Anterior cingulate cortex (tissue), 58 donors: ENCODE data around the gene SRBD1.
"Not testable (repeated sequence)": the region's sequence is repeated elsewhere in the genome, so short reads cannot be mapped to it uniquely, and the experiment has no call there.

Source experiments
- DNase-seq, 58 donors: peaks; one replicate each; lab custom pipeline; 2025; lab: John Stamatoyannopoulos, UW

SRBD1 gene

DNA sequence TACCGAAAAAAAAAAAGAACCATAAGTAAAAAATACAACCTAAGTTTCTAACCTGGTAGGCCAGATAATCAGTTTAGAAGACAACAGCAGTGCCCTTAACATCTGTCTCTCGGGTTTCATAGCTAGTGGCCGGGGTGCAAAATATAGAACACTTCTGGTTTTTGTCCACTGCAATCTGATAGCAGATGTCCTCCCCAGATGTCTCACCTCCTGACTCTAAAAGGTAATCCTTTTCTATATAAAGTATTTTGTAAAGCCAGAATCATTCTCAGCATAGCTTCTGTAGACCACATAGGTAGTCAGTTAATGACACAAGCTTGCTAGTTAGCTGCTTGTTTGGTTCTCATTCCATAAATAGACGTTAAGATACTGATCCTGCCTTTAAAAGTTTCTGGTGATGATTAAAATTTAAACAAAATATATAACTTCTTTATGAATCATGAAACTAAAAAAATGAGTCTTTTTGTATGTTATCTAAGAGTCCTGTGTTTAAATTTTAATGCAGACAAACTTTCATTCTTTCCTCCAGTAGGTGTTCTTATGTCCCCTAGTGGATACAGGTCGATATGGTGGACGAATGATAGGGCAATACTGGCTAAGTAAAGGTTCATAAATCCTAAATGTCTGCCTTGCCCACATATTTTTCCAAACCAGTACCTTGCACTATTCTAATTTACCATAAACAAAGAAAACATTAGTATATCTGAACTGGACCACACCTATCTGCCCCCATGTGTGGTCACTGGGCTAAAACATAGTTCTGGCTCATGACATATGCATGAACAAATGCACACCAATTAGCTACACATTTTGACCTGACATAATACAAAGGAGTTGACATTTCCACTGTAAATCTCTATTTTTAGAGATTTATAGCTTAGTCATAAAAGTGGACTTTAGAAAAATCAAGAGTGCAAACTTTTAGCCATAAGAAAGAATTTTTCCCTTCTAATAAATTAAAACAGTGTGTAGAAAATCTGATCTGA, 171.0 kb downstream of the SRBD1 start:
- no peak for DNase-seq

DNA sequence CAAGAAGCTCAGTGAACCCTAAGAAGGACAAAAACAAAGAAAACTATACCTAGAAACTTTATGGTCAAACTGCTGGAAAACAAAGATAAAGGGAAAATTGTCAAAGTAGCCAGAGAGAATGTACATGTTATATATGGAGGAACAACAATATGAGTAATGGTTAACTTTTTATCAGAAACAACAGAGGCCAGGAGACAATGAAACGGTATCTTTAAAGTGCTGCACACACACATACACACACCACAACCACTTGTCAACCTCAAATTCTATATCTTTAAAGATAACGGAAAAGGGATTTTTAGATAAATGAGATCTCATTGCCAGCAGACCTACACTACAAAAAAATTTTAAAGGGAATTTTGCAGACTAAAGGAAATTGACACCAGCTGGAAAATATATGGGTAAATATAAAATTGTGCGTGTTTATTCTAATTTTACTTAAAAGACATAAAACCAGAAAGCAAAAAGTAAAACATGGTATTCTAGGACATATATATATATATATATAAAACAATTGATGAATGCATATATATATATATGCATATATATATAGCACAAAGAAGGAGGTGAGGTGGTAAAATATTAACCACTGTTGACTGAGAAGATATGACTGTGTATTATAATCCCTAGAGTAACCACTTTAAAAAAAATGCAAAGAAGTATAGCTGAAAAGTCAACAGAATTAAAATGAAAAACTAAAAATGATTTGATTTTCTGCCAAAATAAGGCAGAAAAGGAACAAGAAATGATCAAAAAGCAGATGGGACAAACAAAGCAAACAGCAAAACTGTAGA, 172.0 kb downstream of the SRBD1 start:
- no peak for DNase-seq

GRCh38 chr2:45436456-45436855, 174.6 kb downstream of the SRBD1 start:
- no peak for DNase-seq

GRCh38 chr2:45435316-45435715, 175.8 kb downstream of the SRBD1 start:
- no peak for DNase-seq

GRCh38 chr2:45433363-45433762, 177.7 kb downstream of the SRBD1 start:
- no peak for DNase-seq

DNA sequence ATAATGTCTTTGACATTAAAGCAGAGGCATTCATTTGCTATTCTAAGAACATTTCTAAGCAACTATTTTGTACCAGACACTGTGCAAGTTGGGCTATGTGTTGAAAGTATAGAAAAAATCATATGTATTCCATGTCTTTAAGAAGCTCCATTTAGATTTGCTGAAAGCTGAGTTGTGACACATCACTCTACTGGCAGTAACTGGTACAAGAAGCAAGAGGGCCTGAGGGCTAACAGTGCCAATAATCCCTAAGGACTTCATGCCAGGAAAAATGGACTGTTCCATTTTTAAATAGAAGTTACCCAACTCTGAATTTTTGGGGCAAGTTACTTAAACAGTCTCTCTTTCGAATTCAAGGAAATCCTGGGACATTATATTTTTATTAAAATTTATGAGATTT, 178.7 kb downstream of the SRBD1 start:
- no peak for DNase-seq

DNA sequence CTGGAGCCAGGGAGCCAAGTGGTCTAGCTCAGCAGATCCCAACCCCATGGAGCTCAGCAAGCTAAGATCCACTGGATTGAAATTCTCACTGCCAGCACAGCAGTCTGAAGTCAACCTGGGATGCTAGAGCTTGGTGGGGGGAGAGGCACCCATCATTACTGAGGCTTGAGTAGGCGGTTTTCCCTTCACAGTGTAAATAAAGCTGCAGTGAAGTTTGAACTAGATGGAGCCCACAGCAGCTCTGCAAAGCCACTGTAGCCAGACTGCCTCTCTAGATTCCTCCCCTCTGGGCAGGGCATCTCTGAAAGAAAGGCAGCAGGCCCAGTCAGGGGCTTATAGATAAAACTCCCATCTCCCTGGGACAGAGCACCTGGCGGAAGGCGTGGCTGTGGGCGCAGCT, 185.0 kb downstream of the SRBD1 start:
- not testable (repeated sequence) for DNase-seq

DNA sequence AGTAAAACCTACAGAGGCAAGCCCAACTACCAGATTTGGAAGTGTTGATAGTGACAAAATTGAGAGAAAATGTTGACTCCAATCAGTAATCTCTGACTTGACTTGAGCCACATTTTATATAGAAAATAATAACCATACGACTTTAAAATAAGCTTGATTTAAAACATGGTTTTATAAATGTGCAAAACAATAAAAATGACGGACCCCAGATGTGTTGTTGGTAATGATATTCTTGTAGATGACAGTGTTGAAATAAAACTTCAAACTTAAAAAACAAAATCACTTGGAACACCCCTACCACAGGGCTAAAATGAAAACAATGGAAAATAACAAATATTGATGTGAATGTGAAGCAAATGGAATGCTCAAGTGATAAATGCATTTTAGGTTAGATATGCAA, 188.1 kb downstream of the SRBD1 start:
- DNase-seq = no peak

GRCh38 chr2:45418532-45418931, 192.5 kb downstream of the SRBD1 start:
- DNase-seq = no peak

GRCh38 chr2:45415534-45416123, 195.4 kb downstream of the SRBD1 start:
- DNase-seq = no peak

- no peak for DNase-seq
Observed at GRCh38 chr2:45412754-45413379, 198.2 kb downstream of the SRBD1 start.

- no peak for DNase-seq
Observed at GRCh38 chr2:45409677-45410076, 201.4 kb downstream of the SRBD1 start.

DNA sequence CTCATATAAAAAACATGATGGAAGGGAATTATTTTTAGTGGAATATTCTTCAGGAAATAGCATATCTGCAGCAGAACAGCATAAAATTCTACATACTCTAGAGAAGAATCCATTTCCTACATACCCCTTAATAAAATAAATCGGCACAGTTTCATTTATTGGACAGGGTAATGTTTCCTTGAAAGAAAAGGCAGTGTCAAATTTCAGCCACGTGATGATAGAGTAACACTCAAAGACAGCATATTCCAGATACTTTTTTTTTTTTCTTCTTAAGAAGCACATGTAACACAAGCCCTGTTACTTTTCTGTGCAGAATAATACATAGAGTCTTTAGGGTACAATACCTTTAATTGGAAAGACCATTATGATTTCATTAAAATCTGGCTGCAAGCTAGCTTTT, 204.4 kb downstream of the SRBD1 start:
- no peak for DNase-seq

DNA sequence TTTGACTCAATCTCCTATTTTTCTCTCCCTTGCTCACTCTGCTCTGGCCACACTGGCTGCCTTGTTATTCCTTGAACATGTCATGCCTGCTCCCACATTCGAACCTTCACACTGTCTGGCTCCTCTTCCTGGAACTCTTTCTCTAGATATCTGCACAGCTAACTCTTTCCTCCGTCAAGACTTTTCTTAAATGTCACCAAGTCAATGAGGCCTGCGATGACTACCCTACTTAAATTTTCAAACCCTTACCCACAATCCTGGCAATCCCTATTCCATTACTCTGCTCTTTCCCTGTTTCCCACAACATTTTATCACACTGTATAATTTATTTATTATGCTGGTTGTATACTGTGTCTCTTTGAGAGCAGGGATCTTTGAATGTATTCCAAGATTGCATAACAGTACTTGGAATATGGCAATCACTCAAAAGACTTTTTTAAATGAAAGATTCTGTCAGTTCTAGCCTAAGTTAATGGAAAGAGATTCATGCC, 206.2 kb downstream of the SRBD1 start:
- no peak for DNase-seq

DNA sequence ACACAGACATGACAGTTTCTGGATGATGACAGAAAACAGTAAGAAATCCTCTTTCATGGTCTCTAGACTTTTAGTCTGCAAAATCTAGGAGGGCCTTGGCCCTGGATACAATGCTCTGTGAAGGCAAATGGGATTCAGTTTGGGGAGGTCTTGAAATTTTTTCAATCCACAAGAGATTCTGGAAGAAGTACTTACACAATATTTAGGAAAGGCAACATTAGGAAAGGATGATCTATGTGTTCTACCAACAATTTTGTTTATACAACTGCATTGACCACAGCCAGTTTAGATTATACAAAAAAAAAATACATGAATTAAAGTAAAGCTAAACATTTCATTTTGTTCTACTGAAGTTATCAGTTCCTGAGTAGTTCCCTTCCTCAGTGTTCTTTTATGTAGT, 208.0 kb downstream of the SRBD1 start:
- DNase-seq = no peak

DNA sequence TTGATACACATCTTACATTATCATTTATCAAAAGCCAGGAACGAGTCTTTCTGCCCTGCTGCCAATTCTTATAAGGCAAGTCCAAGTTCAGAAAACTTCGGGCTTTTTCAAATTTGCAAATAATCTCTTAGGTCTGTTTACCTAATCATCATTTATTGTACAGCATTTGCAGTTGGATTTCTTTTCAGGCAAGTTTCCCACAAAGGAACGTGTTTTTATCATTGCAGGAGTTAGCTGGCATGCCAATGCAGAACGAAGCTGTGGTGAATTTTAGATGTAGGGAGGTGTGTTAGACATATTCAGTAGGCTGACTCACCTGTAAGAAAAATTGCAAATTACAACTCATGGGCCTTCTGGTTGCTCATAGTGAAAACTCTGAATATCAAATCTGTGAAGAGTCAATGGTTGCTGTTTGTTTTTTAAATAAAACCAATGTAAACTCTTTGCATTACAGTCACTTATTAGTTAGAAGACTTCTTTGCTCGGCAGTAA, 209.6 kb downstream of the SRBD1 start:
- DNase-seq = no peak

GRCh38 chr2:45399040-45399784, 211.9 kb downstream of the SRBD1 start:
- DNase-seq = no peak

- no peak for DNase-seq
Observed at GRCh38 chr2:45397292-45397691, 213.8 kb downstream of the SRBD1 start.

DNA sequence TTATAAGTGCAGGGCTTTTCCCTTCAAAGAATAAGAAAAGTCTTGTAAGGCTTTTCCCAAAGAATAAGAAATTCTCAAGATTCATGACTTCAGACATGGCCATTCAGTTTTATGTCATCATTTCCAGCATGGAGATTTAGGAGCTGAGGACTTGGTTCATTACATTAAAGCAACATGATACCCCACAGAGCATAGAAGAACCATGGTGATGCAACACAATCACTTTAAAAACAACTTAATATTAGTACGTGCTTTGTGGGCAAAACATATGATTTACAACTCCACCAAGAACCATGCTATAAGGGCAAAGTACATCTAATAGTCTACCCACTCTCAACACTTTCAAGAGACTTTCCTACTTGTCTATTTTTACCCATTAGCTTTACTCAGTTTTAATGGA, 214.4 kb downstream of the SRBD1 start:
- no peak for DNase-seq

- DNase-seq = no peak
Observed at GRCh38 chr2:45394842-45395241, 216.2 kb downstream of the SRBD1 start.
